Measurements from ENCODE around the gene PPP1R15B. TPM values are rescaled to one million over a fixed set of nuclear protein-coding genes. Genes with fewer than 3 reads are reported as not detected.

The PPP1R15B gene
- total RNA-seq, 4 donors from 2014 or later, result 62.3 to 238 (median 124) TPM

DNA sequence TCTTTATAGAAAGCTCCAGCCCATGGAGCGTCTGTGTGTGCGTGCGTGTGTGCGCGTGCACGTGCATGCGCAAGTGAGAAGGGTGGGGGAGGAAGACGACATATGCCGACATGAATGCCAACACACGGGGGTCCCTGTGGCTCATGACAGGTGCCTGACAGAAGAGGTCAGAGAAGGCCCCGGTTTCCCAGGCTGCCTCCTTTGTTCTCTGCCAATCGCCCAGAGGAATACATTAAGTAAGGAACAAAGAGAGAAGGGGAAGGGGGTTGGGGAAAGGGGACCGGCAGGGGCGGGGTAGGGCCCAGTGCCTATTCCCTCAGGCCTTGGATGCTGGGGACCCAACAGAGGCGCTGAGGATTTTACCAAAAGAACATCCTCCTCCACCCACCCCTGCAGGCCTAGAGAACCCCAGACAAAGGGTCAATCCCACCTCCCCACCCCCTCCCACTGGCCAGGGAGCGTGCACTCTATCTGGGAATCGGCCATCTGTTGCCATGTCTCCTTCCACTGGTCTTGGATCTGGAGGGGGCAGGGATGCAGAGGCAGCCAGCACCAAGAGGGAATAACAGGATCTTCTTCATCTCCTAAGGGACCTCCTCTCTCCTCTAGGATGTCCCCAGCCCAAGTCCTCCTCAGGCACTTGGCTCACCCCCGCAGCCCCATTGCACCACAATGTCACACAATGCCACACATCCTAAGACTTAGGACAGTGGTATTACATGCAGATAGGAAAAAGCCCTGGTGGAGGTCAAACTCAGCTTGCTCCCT, 43.6 kb upstream of the PPP1R15B start:
- TF ChIP-seq, protein P1, sequence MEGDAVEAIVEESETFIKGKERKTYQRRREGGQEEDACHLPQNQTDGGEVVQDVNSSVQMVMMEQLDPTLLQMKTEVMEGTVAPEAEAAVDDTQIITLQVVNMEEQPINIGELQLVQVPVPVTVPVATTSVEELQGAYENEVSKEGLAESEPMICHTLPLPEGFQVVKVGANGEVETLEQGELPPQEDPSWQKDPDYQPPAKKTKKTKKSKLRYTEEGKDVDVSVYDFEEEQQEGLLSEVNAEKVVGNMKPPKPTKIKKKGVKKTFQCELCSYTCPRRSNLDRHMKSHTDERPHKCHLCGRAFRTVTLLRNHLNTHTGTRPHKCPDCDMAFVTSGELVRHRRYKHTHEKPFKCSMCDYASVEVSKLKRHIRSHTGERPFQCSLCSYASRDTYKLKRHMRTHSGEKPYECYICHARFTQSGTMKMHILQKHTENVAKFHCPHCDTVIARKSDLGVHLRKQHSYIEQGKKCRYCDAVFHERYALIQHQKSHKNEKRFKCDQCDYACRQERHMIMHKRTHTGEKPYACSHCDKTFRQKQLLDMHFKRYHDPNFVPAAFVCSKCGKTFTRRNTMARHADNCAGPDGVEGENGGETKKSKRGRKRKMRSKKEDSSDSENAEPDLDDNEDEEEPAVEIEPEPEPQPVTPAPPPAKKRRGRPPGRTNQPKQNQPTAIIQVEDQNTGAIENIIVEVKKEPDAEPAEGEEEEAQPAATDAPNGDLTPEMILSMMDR (IDR thresholded peaks at IDR 0.05), result no peak
- DNase-seq (ENCODE audit: low spot score), result no peak

DNA sequence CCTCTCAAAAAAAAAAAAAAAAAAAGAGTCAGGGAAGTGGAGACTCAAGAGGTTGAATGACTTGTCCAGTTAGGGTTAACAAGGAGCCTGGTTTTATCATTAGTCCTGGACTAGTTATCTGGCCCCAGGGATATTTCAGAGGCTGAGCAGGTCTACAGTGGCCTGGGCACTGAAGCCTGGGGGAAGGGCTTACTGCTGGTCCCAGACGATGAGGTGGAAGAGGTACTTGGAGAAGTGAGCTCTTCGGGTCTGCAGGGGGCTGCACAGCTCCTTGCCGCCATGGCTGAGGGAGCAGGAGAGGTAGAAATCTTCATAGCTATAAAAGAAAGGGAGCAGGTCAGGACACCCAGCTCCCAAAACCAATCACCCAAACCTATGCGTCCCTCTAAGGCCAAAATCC, 42.9 kb upstream of the PPP1R15B start:
- no peak for ATAC-seq (ENCODE audit: low FRiP score)
- no peak for DNase-seq (ENCODE audit: low spot score)
- TF ChIP-seq, protein P1 (IDR thresholded peaks at IDR 0.05), result no peak

More for the DNA sequence above, 43.6 kb upstream of the PPP1R15B start:
- ATAC-seq (ENCODE audit: low FRiP score), result no peak

DNA sequence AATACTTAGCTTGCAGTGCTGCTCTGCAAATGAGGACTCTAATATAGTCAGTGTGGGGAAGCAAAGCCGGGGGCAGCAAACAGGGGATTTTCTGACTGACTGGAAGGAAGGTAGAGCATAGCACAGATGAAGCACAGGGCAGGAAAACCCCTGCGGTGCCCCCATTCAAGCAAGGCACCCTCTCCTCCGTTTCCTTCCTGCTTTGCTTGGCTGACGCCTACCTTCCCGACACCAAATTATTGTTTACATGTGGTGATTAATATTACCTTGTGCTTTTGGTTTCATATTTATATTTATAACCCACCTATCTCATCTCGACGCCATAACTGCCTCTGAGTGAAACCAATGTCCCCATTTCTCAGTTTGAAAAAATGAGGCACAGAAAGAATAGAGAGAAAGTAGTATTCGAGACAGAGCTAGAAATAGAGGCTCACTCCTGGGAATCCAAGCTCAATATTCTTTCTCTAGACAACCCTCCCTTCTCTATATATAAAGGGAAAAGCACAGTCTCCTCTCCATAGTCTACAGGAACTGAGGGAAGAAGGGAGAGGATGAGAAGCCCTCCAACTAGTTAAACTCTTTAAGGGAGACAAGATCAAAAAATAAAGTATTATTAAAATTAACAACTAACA, 41.6 kb upstream of the PPP1R15B start:
- no peak for ATAC-seq (ENCODE audit: low FRiP score)
- TF ChIP-seq, protein P1 (IDR thresholded peaks at IDR 0.05), result no peak
- no peak for DNase-seq (ENCODE audit: low spot score)

DNA sequence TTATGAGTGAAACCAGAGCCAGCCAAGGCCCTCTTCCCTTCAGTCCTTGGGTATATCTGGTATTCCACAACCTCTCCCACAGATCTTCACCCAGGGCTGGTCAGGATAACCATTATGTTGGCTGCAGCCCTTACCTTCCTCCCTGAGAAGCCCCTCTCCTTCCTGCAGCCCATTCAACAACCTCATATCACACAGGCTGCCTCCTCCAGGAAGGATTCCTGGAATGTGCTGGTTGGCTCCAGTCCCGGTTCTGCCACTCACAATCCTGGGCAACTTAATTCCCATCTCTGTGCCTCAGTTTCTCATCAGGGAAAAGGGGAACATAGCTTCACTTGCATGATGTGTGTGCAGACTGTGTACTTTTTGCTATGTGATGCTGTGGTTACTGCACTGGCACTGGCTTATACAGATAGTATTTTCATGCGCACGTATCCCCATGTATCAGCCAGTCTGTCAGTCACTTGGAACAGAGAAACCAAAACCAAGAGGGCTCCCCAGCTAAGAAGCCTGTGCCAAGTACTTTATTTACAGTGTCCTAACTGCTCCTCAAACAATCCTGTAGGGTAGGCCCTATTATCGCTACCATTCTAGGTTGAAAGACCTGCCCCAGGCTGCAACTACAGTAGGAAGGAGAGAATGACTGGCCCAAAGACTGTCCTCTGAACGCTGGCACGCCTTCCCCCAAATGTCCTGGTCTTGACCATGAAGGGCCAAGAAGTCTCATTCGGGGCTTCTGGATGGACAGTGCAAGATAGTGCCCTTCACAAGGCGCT, 39.9 kb upstream of the PPP1R15B start:
- no peak for ATAC-seq (ENCODE audit: low FRiP score)

DNA sequence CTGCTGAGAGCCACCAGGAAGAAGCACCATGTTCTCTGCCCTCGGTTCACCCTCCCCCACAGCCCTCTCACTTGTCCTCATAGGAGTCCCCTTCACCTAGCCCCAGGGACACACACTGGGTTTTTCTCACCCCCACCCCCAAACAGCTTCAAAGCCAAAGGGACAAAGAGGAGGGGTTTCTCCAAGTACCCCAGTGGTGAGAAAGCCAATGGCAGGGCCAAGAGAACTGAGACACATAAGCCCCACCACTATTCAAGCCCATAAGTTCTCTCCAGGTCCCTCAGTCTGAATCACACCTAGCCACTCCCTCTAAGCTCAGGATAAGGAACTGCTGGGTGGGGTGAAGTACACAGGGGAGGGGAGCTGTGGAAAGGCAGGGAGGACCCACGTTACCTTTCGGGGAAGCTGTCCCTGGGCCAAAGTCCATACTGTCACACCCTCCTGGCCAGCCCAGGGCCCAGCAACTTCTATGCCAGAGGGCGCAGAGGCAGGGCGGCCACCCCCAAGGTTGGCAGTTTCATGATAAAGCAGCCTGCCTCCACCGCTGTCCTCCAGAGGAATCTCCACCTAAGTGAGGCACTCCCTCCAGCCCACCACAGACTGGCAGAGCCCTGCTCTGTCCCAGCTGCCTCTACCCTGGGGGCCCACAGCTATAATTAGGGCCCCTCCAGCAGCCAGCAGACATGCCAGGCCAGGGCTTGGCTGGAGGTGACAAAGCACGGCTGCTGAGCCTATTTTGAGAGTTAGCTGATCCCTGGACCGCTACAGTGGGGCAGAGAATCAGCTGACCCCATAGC, 39.0 kb upstream of the PPP1R15B start:
- peak; percentile 29 for ATAC-seq (ENCODE audit: low FRiP score)
- DNase-seq (ENCODE audit: low spot score), result no peak
- TF ChIP-seq, protein P1 (IDR thresholded peaks at IDR 0.05), result no peak

More for the DNA sequence above, 39.9 kb upstream of the PPP1R15B start:
- DNase-seq (ENCODE audit: low spot score), result no peak
- TF ChIP-seq, protein P1 (IDR thresholded peaks at IDR 0.05), result no peak

DNA sequence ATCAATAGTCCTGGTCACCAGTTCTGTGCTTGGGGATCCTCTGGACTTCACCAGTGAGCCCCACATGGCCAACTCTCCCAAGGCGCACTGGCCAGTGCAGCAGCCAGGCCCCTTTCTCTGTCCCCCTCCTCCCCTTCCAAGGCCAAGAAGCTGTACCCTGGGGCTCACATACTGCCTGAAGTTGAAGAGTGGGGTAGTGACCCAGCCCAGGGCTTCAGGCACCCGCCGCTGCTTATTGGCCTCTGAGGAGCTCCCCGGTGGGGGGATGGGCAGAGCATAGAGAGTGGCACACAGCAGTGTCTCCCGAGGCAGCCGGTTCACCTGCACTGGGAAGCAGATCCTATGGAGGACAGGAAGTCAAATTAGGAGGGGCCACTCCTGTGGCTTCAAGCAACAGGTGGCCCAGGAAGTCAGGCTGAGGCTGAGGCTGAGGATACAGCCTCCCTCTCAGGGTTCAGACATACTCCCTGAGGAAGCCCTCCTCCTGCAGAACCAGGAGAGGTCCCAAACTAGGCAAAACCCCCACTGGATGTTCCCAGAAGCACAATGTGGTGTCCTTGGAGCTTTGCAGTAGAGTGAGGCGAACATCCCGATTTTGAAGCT, 38.2 kb upstream of the PPP1R15B start:
- DNase-seq (ENCODE audit: low spot score), result no peak
- ATAC-seq (ENCODE audit: low FRiP score), result no peak
- TF ChIP-seq, protein P1 (IDR thresholded peaks at IDR 0.05), result no peak
